Lower lobe of right lung (tissue), 2 donors: ENCODE data around the gene CPXM2. TPM values are rescaled to one million over a fixed set of nuclear protein-coding genes. Genes with fewer than 3 reads are reported as not detected.

Experiments
- ATAC-seq, 2 donors: fragments of 200-7000 bp; cut with Tn5 transposase; one replicate each; pipeline ENCODE4 v1.9.1; 2020 to 2022; ENCODE audit warnings: mild to moderate bottlenecking in 2 of 2, moderate library complexity in 2 of 2
- DNase-seq: peaks from one replicate; pipeline ENCODE4 v3.0.0-alpha.2; 2020
- H3K27ac ChIP-seq: fragments of 200-600 bp; one replicate; pipeline ENCODE4 v1.8.0; 2022
- H3K27me3 ChIP-seq: fragments of 200-600 bp; one replicate; pipeline ENCODE4 v1.8.0; 2022; ENCODE audit warnings: low read depth
- H3K36me3 ChIP-seq: fragments of 200-600 bp; one replicate; pipeline ENCODE4 v1.8.0; 2022; ENCODE audit warnings: mild to moderate bottlenecking
- H3K4me1 ChIP-seq: fragments of 200-600 bp; one replicate; pipeline ENCODE4 v1.8.0; 2022
- H3K4me3 ChIP-seq: fragments of 200-600 bp; one replicate; pipeline ENCODE4 v1.8.0; 2022; ENCODE audit warnings: mild to moderate bottlenecking
- H3K9me3 ChIP-seq: fragments of 200-600 bp; one replicate; pipeline ENCODE4 v1.8.0; 2022
- intact Hi-C: fragments of 100-400 bp; cut with DNase I; formaldehyde crosslinking; loops from one replicate; pipeline ENCODE4 v1.11.0; 2022
- total RNA-seq: library from RNA; stranded (reverse); fragmentation: NEBNext Ultra II Directional; extraction: Animal tissue kit (Norgen Biotek cat#: 25700); gene quantifications from one replicate; pipeline ENCODE4 v1.2.1, GENCODE V29; 2021
- TF ChIP-seq, protein P1 (sequence below): fragments of 200-600 bp; IDR thresholded peaks from one replicate; pipeline ENCODE4 v1.8.0; 2022; ENCODE audit warnings: antibody characterized with exemption, mild to moderate bottlenecking
- donor health status: DM: no; HTN: yes; CAD: no; lungs with severe emphysema.

CPXM2 gene
- total RNA-seq, 1 donor from 2014 or later: 6.3 TPM

DNA sequence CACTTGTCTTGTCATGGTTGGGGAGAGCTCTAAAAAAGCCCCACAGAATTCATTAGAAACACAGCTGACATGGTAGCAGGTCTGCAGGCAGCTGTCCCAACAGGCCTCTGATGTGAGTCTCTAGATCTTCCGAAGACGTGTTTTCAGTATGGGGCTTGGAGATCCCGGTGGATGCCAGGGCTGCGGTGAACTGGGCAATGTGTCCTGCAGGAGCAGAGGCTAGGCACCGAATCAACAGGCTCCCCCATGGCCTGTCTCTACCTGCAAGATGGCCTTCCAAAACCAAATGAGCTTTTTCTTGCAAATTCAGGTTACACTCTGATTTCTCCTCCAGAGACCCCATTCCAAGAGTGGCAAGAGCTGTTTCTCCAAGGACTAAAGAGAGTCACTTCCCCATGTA, 2.9 kb downstream of the CPXM2 start:
- TF ChIP-seq, protein P1, sequence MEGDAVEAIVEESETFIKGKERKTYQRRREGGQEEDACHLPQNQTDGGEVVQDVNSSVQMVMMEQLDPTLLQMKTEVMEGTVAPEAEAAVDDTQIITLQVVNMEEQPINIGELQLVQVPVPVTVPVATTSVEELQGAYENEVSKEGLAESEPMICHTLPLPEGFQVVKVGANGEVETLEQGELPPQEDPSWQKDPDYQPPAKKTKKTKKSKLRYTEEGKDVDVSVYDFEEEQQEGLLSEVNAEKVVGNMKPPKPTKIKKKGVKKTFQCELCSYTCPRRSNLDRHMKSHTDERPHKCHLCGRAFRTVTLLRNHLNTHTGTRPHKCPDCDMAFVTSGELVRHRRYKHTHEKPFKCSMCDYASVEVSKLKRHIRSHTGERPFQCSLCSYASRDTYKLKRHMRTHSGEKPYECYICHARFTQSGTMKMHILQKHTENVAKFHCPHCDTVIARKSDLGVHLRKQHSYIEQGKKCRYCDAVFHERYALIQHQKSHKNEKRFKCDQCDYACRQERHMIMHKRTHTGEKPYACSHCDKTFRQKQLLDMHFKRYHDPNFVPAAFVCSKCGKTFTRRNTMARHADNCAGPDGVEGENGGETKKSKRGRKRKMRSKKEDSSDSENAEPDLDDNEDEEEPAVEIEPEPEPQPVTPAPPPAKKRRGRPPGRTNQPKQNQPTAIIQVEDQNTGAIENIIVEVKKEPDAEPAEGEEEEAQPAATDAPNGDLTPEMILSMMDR: no peak
- H3K27ac ChIP-seq: no peak overlapping the region
- intact Hi-C loops: no loop called here
- H3K36me3 ChIP-seq: no peaks in the 10 kb centered on the region
- H3K27me3 ChIP-seq: peaks cover 24% of the 10 kb centered on the region
- H3K4me3 ChIP-seq: no peak overlapping the region
- H3K9me3 ChIP-seq: no peaks in the 10 kb centered on the region
- ATAC-seq (no peak), DNase-seq (no peak)
- H3K4me1 ChIP-seq: no peaks in the 10 kb centered on the region

DNA sequence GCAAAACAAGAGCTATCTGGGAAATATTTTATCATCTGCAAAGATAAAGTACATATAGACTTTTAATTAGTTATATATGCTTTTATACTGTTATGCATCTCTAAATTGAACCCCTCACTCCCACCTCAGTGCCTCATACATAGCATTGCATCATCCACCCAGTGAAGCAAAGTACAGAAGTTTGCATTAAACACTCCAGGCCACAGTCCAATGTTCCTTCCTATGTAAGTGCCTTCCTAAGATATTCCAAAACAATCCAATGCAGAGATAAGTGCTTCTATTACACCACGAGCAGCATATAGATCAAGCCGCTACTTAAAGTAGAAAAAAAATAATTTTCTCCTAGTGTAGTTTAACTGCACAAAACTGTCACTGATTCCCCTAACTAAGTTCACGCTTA, 3.4 kb downstream of the CPXM2 start:
- Histone ChIP-seq H3K4me1 (no peaks in the 10 kb centered on the region), H3K27me3 (peaks cover 24% of the 10 kb centered on the region), H3K9me3 (no peaks in the 10 kb centered on the region), H3K4me3 (no peak overlapping the region), H3K36me3 (no peaks in the 10 kb centered on the region), H3K27ac (no peak overlapping the region)
- no peak for DNase-seq
- TF ChIP-seq, protein P1: no peak
- intact Hi-C loops: no loop called here
- no peak for ATAC-seq

DNA sequence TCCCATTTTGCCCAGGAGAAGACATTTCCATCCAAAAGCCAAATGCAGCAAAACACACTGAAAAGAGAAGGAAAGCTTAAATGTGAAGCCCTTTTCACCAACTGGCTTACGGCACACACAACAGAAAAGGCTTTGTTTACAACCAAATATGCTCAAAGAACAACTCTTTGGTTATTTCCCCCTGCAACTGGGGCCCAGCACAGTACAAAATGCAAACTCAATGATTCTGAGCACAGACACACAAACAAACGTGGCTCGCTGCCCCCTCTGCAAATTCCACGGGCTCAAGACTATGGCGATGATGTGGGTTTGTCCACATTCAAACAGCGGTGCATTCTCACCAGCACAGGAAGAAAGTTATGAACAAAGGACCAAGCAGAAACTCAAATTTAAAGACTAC, 5.3 kb downstream of the CPXM2 start:
- ATAC-seq: no peak
- no peak overlapping the region for H3K4me3 ChIP-seq
- H3K27ac ChIP-seq: no peak overlapping the region
- H3K27me3 ChIP-seq: peaks cover 10% of the 10 kb centered on the region
- H3K36me3 ChIP-seq: no peaks in the 10 kb centered on the region
- intact Hi-C loops: no loop called here
- H3K4me1 ChIP-seq: no peaks in the 10 kb centered on the region
- no peaks in the 10 kb centered on the region for H3K9me3 ChIP-seq
- TF ChIP-seq, protein P1: no peak
- DNase-seq: no peak

DNA sequence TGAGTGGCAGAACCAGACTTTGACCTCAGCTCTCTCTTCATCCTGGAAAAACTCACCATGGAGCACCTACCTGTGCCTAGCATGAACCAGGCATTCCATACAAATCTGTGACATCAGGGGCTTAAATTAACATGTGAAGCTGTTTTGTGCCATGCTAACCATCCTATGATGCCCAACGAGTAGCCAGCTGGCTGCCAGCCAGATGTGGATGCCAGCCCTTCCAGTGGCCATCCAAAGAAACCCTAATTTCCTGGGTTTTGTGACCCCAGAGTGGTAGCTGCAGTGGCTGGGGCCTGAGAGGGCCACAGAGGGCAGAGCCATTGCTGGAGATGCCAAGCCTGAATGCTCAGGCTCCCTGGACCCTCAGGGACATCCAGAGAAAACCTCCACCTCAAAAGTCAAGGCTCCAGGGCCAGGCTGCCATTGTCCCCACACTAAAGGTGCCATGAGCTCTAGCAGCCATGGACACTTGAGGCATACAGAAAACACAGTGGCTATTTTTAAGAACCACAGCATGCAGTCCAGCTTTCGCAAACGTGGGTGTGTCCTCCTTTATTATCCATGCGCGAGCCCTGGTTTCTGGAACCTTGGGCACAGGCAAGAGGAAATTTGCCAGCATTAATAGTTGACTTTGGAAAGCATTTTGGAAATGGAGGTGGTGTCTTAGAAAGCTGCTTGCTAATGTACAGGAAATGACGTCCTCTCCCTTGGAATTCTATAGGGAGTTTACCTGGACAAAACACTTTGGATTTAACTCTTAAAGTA, 6.0 kb downstream of the CPXM2 start:
- peaks cover 3% of the 10 kb centered on the region for H3K27me3 ChIP-seq
- TF ChIP-seq, protein P1: no peak
- DNase-seq (no peak), ATAC-seq (no peak)
- no peak overlapping the region for H3K4me3 ChIP-seq
- no peaks in the 10 kb centered on the region for H3K9me3 ChIP-seq
- no peaks in the 10 kb centered on the region for H3K36me3 ChIP-seq
- no peaks in the 10 kb centered on the region for H3K4me1 ChIP-seq
- intact Hi-C loops: no loop called here
- no peak overlapping the region for H3K27ac ChIP-seq

DNA sequence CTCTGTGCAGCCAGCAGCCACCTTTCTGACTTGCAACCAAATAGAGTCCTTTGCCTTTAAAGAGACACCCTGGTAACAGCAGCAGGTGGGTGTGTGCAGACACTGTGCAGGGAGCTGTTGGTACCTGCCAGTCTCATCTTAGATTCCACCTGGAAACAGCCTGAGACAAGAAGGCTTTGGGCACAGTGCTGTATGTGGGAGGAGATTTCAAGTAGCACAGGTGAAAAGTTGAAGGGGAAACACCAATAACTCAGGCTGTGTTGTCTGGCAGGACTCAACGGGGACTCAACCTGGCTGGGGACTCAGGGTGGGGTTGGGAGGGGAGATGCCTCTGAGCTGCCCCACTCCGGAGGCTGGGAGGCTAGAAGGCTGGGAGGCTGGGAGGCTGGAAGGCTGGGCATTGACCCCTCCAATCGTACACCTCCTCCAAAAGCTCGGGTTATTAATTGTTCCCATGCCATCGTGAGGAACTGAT, 6.7 kb downstream of the CPXM2 start:
- H3K36me3 ChIP-seq: no peaks in the 10 kb centered on the region
- H3K9me3 ChIP-seq: no peaks in the 10 kb centered on the region
- H3K4me1 ChIP-seq: no peaks in the 10 kb centered on the region
- intact Hi-C loops: no loop called here
- no peak for DNase-seq
- no peak overlapping the region for H3K4me3 ChIP-seq
- TF ChIP-seq, protein P1: no peak
- ATAC-seq: no peak
- no peaks in the 10 kb centered on the region for H3K27me3 ChIP-seq
- H3K27ac ChIP-seq: no peak overlapping the region
